ENCODE measurements around the gene LBP. TPM values are rescaled to one million over a fixed set of nuclear protein-coding genes. Genes with fewer than 3 reads are reported as not detected.

The LBP gene
- polyA plus RNA-seq, 1 of the 3 experiments (the other 2 are of a cell fraction), result 0.03 TPM

- Histone ChIP-seq H3K4me2 (no peak overlapping the region), H3K36me3 (replicated peaks in 1 of 2; ENCODE audit: control insufficient read depth in 1 of 2, insufficient read depth in 2 of 2, low read length in 1 of 2) (no peaks in the 10 kb centered on the region), H3K79me2 (ENCODE audit: insufficient read depth) (no peaks in the 10 kb centered on the region), H4K20me1 (ENCODE audit: insufficient read depth) (no peaks in the 10 kb centered on the region), H3F3A (replicated peaks; ENCODE audit: insufficient read depth) (no peaks in the 10 kb centered on the region), H3K9me2 (no peaks in the 10 kb centered on the region), H3K9me3 (no peaks in the 10 kb centered on the region), H3K4me3 (ENCODE audit: low read depth in 2 of 2, low read length in 1 of 2) (no peak overlapping the region), H3K9ac (no peak overlapping the region), H3K27me3 (ENCODE audit: insufficient read depth) (no peaks in the 10 kb centered on the region; the same call in 1 of the 2 replicates), H2AFZ (ENCODE audit: low read depth) (no peak overlapping the region), H3K27ac (ENCODE audit: low read depth in 2 of 2, low read length in 1 of 2) (no peak overlapping the region), H3K4me1 (ENCODE audit: control insufficient read depth in 1 of 2, insufficient read depth in 2 of 2, low read depth in 1 of 2, low read length in 1 of 2) (no peaks in the 10 kb centered on the region)
- ChIA-PET CTCF (interaction anchor here (1.1 kb wide), 1 partner anchor 10 kb away, joined by 4 read pairs; no protein-coding TSS in a partner anchor), POLR2A (no interaction called here)
- 78% methylated on average over 8 of the region's 8 CpGs for WGBS (ENCODE audit: low lambda C conversion rate)
- no peak for TF ChIP-seq NRF1 (IDR thresholded peaks at IDR 0.05; ENCODE audit: low read depth, low read length)
- no peak for TF ChIP-seq USF2 (IDR thresholded peaks at IDR 0.05; ENCODE audit: borderline replicate concordance, low read depth, low read length)
- no peak for TF ChIP-seq FOSL2 (IDR thresholded peaks at IDR 0.05; ENCODE audit: borderline replicate concordance, low read depth)
- no peak for DNase-seq
Measured at GRCh38 chr20:38402816-38403215, 56.5 kb downstream of the LBP start.

- no peak overlapping the region for H2AFZ ChIP-seq (ENCODE audit: low read depth)
- ChIA-PET CTCF (no interaction called here), POLR2A (no interaction called here)
- no peaks in the 10 kb centered on the region for H4K20me1 ChIP-seq (ENCODE audit: insufficient read depth)
- H3K4me3 ChIP-seq (ENCODE audit: low read depth in 2 of 2, low read length in 1 of 2), result no peak overlapping the region
- no peak overlapping the region for H3K9ac ChIP-seq
- H3K27ac ChIP-seq (ENCODE audit: low read depth in 2 of 2, low read length in 1 of 2), result no peak overlapping the region
- no peaks in the 10 kb centered on the region for H3K79me2 ChIP-seq (ENCODE audit: insufficient read depth)
- H3K4me2 ChIP-seq, result no peak overlapping the region
- no peaks in the 10 kb centered on the region; the same call in 1 of the 2 replicates for H3K27me3 ChIP-seq (ENCODE audit: insufficient read depth)
- no peaks in the 10 kb centered on the region for H3F3A ChIP-seq (replicated peaks; ENCODE audit: insufficient read depth)
- no peak for TF ChIP-seq RFX5 (IDR thresholded peaks at IDR 0.05; ENCODE audit: low read length)
- TF ChIP-seq USF2 (IDR thresholded peaks at IDR 0.05; ENCODE audit: borderline replicate concordance, low read depth, low read length), result no peak
- no peak for TF ChIP-seq GATA2 (CRISPR knock-in tag; IDR thresholded peaks at IDR 0.05)
- TF ChIP-seq REST (IDR thresholded peaks at IDR 0.05; ENCODE audit: low read depth, low read length), result no peak
- no peak for TF ChIP-seq MEF2A (IDR thresholded peaks at IDR 0.05; ENCODE audit: borderline replicate concordance, low read depth)
- no peaks in the 10 kb centered on the region for H3K9me3 ChIP-seq
- no peak for DNase-seq
- H3K4me1 ChIP-seq (ENCODE audit: control insufficient read depth in 1 of 2, insufficient read depth in 2 of 2, low read depth in 1 of 2, low read length in 1 of 2), result no peaks in the 10 kb centered on the region
- H3K9me2 ChIP-seq, result no peaks in the 10 kb centered on the region
- H3K36me3 ChIP-seq (replicated peaks in 1 of 2; ENCODE audit: control insufficient read depth in 1 of 2, insufficient read depth in 2 of 2, low read length in 1 of 2), result no peaks in the 10 kb centered on the region
Measured at GRCh38 chr20:38404016-38404415, 57.7 kb downstream of the LBP start.
